ENCODE results near the gene SPATA32.

DNA sequence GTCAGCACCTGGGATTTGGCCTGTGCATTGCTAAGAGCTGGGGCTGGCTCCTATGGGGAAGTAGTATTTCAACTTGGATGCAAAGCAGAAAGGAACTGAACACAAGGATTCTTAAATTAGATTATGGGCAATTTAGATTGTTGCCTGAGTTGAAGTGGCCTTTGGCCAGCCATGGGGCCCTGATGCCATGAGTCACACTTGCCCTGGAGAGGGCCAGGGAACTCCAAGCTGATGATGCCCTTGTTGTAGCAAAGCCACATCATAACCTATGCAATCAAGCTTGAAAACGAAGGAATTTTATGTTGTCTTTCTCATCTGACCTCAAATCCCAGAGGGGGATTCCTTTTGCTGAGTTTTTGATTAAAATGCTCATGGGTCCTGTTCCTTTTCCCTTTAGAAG lies 3.9 kb upstream of the SPATA32 start:
- TF ChIP-seq, protein P1, sequence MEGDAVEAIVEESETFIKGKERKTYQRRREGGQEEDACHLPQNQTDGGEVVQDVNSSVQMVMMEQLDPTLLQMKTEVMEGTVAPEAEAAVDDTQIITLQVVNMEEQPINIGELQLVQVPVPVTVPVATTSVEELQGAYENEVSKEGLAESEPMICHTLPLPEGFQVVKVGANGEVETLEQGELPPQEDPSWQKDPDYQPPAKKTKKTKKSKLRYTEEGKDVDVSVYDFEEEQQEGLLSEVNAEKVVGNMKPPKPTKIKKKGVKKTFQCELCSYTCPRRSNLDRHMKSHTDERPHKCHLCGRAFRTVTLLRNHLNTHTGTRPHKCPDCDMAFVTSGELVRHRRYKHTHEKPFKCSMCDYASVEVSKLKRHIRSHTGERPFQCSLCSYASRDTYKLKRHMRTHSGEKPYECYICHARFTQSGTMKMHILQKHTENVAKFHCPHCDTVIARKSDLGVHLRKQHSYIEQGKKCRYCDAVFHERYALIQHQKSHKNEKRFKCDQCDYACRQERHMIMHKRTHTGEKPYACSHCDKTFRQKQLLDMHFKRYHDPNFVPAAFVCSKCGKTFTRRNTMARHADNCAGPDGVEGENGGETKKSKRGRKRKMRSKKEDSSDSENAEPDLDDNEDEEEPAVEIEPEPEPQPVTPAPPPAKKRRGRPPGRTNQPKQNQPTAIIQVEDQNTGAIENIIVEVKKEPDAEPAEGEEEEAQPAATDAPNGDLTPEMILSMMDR (IDR thresholded peaks at IDR 0.05) = no peak
- no peak for TF ChIP-seq EZH2 (IDR thresholded peaks at IDR 0.05)
